Measurements from ENCODE around the gene NUDT16L1. TPM values are rescaled to one million over a fixed set of nuclear protein-coding genes. Genes with fewer than 3 reads are reported as not detected.

The NUDT16L1 gene
- total and polyA plus RNA-seq, 2 of the 13 experiments (the other 11 are each of a cell fraction or from before 2014, with no cell fraction given), result 28.0 to 40.5 TPM

DNA sequence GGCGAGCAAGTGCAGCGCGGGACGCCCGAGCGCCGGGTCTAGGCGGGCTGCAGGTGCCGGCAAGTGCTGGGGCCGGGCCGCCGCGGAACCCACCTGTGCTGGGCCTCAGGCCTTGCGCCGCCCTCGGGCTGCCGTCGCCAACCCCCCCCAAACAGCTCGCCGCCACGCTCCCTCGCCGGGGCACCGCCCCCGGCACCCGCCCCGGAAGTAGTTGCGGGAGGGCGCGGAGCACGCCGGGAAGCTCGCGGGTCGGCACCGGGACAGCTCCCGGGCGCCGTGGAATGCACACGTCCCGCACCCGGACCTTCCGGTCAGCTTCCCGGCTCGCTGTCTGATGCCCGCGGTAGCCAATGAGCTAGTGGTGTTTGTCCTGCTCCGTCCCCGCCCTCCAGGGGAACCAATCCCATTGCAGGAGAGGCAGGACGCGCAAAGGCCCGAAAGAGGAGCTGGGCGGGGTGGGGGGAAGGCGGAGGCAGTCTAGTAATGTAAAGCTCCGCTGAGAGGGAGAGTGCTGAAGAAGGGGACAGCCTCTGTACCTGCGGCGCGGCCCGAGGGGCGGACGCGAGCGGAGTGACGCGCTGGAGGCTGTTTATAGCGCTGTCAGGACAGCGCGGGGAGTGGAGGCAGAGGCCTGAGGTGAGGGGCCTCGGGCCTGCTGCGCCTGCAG is 40.8 kb downstream of the NUDT16L1 start, which contains the start of the genes ANKS3 and DNAAF8 (continued):
- no peak for TF ChIP-seq RBM22 (optimal IDR thresholded peaks at IDR 0.05; ENCODE audit: low read length)
- no peak for TF ChIP-seq ZNF567 (CRISPR knock-in tag; IDR thresholded peaks at IDR 0.05; ENCODE audit: borderline replicate concordance)
- TF ChIP-seq ZNF484 (CRISPR knock-in tag; IDR thresholded peaks at IDR 0.05; ENCODE audit: borderline replicate concordance, low read depth), result no peak
- TF ChIP-seq, protein P1, sequence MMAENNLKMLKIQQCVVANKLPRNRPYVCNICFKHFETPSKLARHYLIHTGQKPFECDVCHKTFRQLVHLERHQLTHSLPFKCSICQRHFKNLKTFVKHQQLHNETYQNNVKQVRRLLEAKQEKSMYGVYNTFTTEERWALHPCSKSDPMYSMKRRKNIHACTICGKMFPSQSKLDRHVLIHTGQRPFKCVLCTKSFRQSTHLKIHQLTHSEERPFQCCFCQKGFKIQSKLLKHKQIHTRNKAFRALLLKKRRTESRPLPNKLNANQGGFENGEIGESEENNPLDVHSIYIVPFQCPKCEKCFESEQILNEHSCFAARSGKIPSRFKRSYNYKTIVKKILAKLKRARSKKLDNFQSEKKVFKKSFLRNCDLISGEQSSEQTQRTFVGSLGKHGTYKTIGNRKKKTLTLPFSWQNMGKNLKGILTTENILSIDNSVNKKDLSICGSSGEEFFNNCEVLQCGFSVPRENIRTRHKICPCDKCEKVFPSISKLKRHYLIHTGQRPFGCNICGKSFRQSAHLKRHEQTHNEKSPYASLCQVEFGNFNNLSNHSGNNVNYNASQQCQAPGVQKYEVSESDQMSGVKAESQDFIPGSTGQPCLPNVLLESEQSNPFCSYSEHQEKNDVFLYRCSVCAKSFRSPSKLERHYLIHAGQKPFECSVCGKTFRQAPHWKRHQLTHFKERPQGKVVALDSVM (CRISPR knock-in tag; IDR thresholded peaks at IDR 0.05), result peak; percentile 66
- TF ChIP-seq, protein P2, sequence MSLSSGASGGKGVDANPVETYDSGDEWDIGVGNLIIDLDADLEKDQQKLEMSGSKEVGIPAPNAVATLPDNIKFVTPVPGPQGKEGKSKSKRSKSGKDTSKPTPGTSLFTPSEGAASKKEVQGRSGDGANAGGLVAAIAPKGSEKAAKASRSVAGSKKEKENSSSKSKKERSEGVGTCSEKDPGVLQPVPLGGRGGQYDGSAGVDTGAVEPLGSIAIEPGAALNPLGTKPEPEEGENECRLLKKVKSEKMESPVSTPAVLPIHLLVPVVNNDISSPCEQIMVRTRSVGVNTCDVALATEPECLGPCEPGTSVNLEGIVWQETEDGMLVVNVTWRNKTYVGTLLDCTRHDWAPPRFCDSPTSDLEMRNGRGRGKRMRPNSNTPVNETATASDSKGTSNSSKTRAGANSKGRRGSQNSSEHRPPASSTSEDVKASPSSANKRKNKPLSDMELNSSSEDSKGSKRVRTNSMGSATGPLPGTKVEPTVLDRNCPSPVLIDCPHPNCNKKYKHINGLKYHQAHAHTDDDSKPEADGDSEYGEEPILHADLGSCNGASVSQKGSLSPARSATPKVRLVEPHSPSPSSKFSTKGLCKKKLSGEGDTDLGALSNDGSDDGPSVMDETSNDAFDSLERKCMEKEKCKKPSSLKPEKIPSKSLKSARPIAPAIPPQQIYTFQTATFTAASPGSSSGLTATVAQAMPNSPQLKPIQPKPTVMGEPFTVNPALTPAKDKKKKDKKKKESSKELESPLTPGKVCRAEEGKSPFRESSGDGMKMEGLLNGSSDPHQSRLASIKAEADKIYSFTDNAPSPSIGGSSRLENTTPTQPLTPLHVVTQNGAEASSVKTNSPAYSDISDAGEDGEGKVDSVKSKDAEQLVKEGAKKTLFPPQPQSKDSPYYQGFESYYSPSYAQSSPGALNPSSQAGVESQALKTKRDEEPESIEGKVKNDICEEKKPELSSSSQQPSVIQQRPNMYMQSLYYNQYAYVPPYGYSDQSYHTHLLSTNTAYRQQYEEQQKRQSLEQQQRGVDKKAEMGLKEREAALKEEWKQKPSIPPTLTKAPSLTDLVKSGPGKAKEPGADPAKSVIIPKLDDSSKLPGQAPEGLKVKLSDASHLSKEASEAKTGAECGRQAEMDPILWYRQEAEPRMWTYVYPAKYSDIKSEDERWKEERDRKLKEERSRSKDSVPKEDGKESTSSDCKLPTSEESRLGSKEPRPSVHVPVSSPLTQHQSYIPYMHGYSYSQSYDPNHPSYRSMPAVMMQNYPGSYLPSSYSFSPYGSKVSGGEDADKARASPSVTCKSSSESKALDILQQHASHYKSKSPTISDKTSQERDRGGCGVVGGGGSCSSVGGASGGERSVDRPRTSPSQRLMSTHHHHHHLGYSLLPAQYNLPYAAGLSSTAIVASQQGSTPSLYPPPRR (CRISPR knock-in tag; IDR thresholded peaks at IDR 0.05; ENCODE audit: borderline replicate concordance), result peak; percentile 58
- no peak for TF ChIP-seq ZNF660 (CRISPR knock-in tag; IDR thresholded peaks at IDR 0.05; ENCODE audit: borderline replicate concordance, low read depth)
- TF ChIP-seq CHCHD3 (CRISPR knock-in tag; IDR thresholded peaks at IDR 0.05), result no peak
- TF ChIP-seq JUN (CRISPR knock-in tag; IDR thresholded peaks at IDR 0.05), result 0 out of 2 replicates have a peak, but pooled peaks have one; percentile 23
- TF ChIP-seq ZNF329 (CRISPR knock-in tag; IDR thresholded peaks at IDR 0.05; ENCODE audit: low read depth), result no peak
- TF ChIP-seq IKZF1 (IDR thresholded peaks at IDR 0.05), result no peak

Data from HepG2 (cell line).